ENCODE data around the gene PKD1L1.
"Not testable (repeated sequence)": the region's sequence is repeated elsewhere in the genome, so short reads cannot be mapped to it uniquely, and the experiment has no call there.

DNA sequence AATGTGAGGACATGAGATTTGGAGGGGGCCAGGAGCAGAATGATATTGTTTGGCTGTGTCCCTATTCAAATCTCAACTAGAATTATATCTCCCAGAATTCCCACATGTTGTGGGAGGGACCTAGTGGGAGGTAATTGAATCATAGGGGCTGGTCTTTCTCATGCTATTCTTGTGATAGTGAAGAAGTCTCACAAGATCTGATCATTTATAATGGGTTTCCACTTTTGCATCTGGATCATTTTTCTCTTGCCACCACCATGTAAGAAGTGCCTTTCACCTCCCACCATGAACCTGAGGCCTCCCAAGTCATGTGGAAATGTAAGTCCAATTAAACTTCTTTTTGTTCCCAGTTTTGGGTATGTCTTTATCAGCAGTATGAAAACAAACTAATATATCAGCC lies 153.1 kb downstream of the PKD1L1 start:
- TF ChIP-seq, protein P1, sequence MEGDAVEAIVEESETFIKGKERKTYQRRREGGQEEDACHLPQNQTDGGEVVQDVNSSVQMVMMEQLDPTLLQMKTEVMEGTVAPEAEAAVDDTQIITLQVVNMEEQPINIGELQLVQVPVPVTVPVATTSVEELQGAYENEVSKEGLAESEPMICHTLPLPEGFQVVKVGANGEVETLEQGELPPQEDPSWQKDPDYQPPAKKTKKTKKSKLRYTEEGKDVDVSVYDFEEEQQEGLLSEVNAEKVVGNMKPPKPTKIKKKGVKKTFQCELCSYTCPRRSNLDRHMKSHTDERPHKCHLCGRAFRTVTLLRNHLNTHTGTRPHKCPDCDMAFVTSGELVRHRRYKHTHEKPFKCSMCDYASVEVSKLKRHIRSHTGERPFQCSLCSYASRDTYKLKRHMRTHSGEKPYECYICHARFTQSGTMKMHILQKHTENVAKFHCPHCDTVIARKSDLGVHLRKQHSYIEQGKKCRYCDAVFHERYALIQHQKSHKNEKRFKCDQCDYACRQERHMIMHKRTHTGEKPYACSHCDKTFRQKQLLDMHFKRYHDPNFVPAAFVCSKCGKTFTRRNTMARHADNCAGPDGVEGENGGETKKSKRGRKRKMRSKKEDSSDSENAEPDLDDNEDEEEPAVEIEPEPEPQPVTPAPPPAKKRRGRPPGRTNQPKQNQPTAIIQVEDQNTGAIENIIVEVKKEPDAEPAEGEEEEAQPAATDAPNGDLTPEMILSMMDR (tag by site-specific recombination; IDR thresholded peaks at IDR 0.05): not testable (repeated sequence)
- TF ChIP-seq, protein P2, sequence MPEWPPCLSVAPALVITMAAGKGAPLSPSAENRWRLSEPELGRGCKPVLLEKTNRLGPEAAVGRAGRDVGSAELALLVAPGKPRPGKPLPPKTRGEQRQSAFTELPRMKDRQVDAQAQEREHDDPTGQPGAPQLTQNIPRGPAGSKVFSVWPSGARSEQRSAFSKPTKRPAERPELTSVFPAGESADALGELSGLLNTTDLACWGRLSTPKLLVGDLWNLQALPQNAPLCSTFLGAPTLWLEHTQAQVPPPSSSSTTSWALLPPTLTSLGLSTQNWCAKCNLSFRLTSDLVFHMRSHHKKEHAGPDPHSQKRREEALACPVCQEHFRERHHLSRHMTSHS (tag by site-specific recombination; IDR thresholded peaks at IDR 0.05): not testable (repeated sequence)
- TF ChIP-seq ZBTB7A, ZNF341 (tag by site-specific recombination; IDR thresholded peaks at IDR 0.05; ENCODE audit: low read depth): not testable (repeated sequence)
- TF ChIP-seq, protein P3, sequence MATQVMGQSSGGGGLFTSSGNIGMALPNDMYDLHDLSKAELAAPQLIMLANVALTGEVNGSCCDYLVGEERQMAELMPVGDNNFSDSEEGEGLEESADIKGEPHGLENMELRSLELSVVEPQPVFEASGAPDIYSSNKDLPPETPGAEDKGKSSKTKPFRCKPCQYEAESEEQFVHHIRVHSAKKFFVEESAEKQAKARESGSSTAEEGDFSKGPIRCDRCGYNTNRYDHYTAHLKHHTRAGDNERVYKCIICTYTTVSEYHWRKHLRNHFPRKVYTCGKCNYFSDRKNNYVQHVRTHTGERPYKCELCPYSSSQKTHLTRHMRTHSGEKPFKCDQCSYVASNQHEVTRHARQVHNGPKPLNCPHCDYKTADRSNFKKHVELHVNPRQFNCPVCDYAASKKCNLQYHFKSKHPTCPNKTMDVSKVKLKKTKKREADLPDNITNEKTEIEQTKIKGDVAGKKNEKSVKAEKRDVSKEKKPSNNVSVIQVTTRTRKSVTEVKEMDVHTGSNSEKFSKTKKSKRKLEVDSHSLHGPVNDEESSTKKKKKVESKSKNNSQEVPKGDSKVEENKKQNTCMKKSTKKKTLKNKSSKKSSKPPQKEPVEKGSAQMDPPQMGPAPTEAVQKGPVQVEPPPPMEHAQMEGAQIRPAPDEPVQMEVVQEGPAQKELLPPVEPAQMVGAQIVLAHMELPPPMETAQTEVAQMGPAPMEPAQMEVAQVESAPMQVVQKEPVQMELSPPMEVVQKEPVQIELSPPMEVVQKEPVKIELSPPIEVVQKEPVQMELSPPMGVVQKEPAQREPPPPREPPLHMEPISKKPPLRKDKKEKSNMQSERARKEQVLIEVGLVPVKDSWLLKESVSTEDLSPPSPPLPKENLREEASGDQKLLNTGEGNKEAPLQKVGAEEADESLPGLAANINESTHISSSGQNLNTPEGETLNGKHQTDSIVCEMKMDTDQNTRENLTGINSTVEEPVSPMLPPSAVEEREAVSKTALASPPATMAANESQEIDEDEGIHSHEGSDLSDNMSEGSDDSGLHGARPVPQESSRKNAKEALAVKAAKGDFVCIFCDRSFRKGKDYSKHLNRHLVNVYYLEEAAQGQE (tag by site-specific recombination; IDR thresholded peaks at IDR 0.05): not testable (repeated sequence)

Data from HEK293 (cell line).